Measurements from ENCODE around the gene BEGAIN. TPM values are rescaled to one million over a fixed set of nuclear protein-coding genes. Genes with fewer than 3 reads are reported as not detected.

Gene BEGAIN
- total RNA-seq, 3 donors from 2014 or later (not counting 1 experiment from before 2014, with no cell fraction given), result 0.11 to 1.3 TPM; not detected in 1

- H3K4me3 Mint-ChIP-seq, result no peak overlapping the region
- no CpG with 5 or more reads among the region's 2 CpGs for WGBS (ENCODE audit: insufficient coverage)
- Histone ChIP-seq H3K9me3 (ENCODE audit: control insufficient read depth, insufficient read depth, low read length) (peaks cover 13% of the 10 kb centered on the region), H3K27me3 (ENCODE audit: control insufficient read depth, insufficient read depth, low read length) (peaks cover 2% of the 10 kb centered on the region), H3K36me3 (ENCODE audit: control insufficient read depth, insufficient read depth, low read length) (no peaks in the 10 kb centered on the region), H3K4me1 (ENCODE audit: control insufficient read depth, insufficient read depth, low read length) (no peaks in the 10 kb centered on the region), H3K27ac (ENCODE audit: low read length) (no peak overlapping the region), H3K4me3 (ENCODE audit: low read length) (no peak overlapping the region)
- peaks cover 36 to 53% of the 10 kb centered on the region in 2 donors for H3K27me3 Mint-ChIP-seq (ENCODE audit: low read depth in 2 of 2)
- DNase-seq, result no peak
- H3K4me1 Mint-ChIP-seq, result peaks cover 0 to 7% of the 10 kb centered on the region in 2 donors
- intact Hi-C loops (cut with micrococcal nuclease), result no loop called here
- TF ChIP-seq CTCF (IDR thresholded peaks at IDR 0.05), result no peak
- H3K9me3 Mint-ChIP-seq, result peaks cover 4 to 8% of the 10 kb centered on the region in 2 donors
- peaks cover 16% of the 10 kb centered on the region for H3K36me3 Mint-ChIP-seq
- no peak overlapping the region for H3K27ac Mint-ChIP-seq
- no peak for ATAC-seq
Observed at GRCh38 chr14:100599981-100600380, 12.8 kb upstream of the BEGAIN start.

- Mint-ChIP-seq H3K36me3 (no peaks in the 10 kb centered on the region), H3K4me3 (no peak overlapping the region), H3K27ac (no peak overlapping the region), H3K27me3 (ENCODE audit: low read depth in 2 of 2) (peaks cover 23 to 46% of the 10 kb centered on the region in 2 donors), H3K4me1 (no peaks in the 10 kb centered on the region), H3K9me3 (no peaks in the 10 kb centered on the region)
- no peak for ATAC-seq
- no peak overlapping the region for H3K27ac ChIP-seq (ENCODE audit: low read length)
- H3K4me1 ChIP-seq (ENCODE audit: control insufficient read depth, insufficient read depth, low read length), result no peaks in the 10 kb centered on the region
- intact Hi-C loops (cut with micrococcal nuclease), result no loop called here
- H3K9me3 ChIP-seq (ENCODE audit: control insufficient read depth, insufficient read depth, low read length), result no peaks in the 10 kb centered on the region
- no peak for DNase-seq
- H3K27me3 ChIP-seq (ENCODE audit: control insufficient read depth, insufficient read depth, low read length), result no peaks in the 10 kb centered on the region
- H3K4me3 ChIP-seq (ENCODE audit: low read length), result no peak overlapping the region
- TF ChIP-seq CTCF (IDR thresholded peaks at IDR 0.05), result no peak
- 90% methylated on average over 5 of the region's 5 CpGs for WGBS (ENCODE audit: insufficient coverage)
- no peaks in the 10 kb centered on the region for H3K36me3 ChIP-seq (ENCODE audit: control insufficient read depth, insufficient read depth, low read length)
Observed at GRCh38 chr14:100594625-100594951, 7.4 kb upstream of the BEGAIN start.

- peaks cover 24 to 43% of the 10 kb centered on the region in 2 donors for H3K27me3 Mint-ChIP-seq (ENCODE audit: low read depth in 2 of 2)
- DNase-seq (no peak), ATAC-seq (no peak)
- no peak for TF ChIP-seq CTCF (IDR thresholded peaks at IDR 0.05)
- H3K27ac Mint-ChIP-seq, result no peak overlapping the region
- Histone ChIP-seq H3K27ac (ENCODE audit: low read length) (no peak overlapping the region), H3K27me3 (ENCODE audit: control insufficient read depth, insufficient read depth, low read length) (no peaks in the 10 kb centered on the region), H3K9me3 (ENCODE audit: control insufficient read depth, insufficient read depth, low read length) (no peaks in the 10 kb centered on the region), H3K4me1 (ENCODE audit: control insufficient read depth, insufficient read depth, low read length) (no peaks in the 10 kb centered on the region), H3K4me3 (ENCODE audit: low read length) (no peak overlapping the region), H3K36me3 (ENCODE audit: control insufficient read depth, insufficient read depth, low read length) (no peaks in the 10 kb centered on the region)
- H3K4me1 Mint-ChIP-seq, result no peaks in the 10 kb centered on the region
- 89% methylated on average over 27 of the region's 27 CpGs for WGBS (ENCODE audit: insufficient coverage)
- H3K36me3 Mint-ChIP-seq, result no peaks in the 10 kb centered on the region
- no peak overlapping the region for H3K4me3 Mint-ChIP-seq
- no peaks in the 10 kb centered on the region for H3K9me3 Mint-ChIP-seq
- intact Hi-C loops (cut with micrococcal nuclease), result no loop called here
Observed at GRCh38 chr14:100593751-100594624, 6.8 kb upstream of the BEGAIN start.

Data from natural killer cell (primary cell).